ENCODE measurements around the gene SEMA6A.

Gene SEMA6A

GRCh38 chr5:116573279-116573701, 1.3 kb downstream of the SEMA6A start:
- no peak for DNase-seq (ENCODE audit: low read depth)
- TF ChIP-seq CTCF (IDR thresholded peaks at IDR 0.05; ENCODE audit: control insufficient read depth, insufficient read depth, low read depth, low read length, missing control alignments) = no peak
- H3K4me3 ChIP-seq (ENCODE audit: control insufficient read depth, low read depth, low read length) = peak overlapping the region; percentile 46

GRCh38 chr5:116572350-116573278, 2.0 kb downstream of the SEMA6A start:
- no peak for TF ChIP-seq CTCF (IDR thresholded peaks at IDR 0.05; ENCODE audit: control insufficient read depth, insufficient read depth, low read depth, low read length, missing control alignments)
- DNase-seq (ENCODE audit: low read depth) = no peak

GRCh38 chr5:116571568-116572349, 2.9 kb downstream of the SEMA6A start:
- H3K4me3 ChIP-seq (ENCODE audit: control insufficient read depth, low read depth, low read length) = no peak overlapping the region
- DNase-seq (ENCODE audit: low read depth) = no peak

More at GRCh38 chr5:116572350-116573278, 2.0 kb downstream of the SEMA6A start:
- H3K4me3 ChIP-seq (ENCODE audit: control insufficient read depth, low read depth, low read length) = peak overlapping the region; percentile 46

GRCh38 chr5:116569999-116570398, 4.6 kb downstream of the SEMA6A start:
- H3K4me3 ChIP-seq (ENCODE audit: control insufficient read depth, low read depth, low read length) = no peak overlapping the region
- DNase-seq (ENCODE audit: low read depth) = no peak
- no peak for TF ChIP-seq CTCF (IDR thresholded peaks at IDR 0.05; ENCODE audit: control insufficient read depth, insufficient read depth, low read depth, low read length, missing control alignments)

More at GRCh38 chr5:116571568-116572349, 2.9 kb downstream of the SEMA6A start:
- TF ChIP-seq CTCF (IDR thresholded peaks at IDR 0.05; ENCODE audit: control insufficient read depth, insufficient read depth, low read depth, low read length, missing control alignments) = no peak

- no peak for TF ChIP-seq CTCF (IDR thresholded peaks at IDR 0.05; ENCODE audit: control insufficient read depth, insufficient read depth, low read depth, low read length, missing control alignments)
- DNase-seq (ENCODE audit: low read depth) = no peak
- no peak overlapping the region for H3K4me3 ChIP-seq (ENCODE audit: control insufficient read depth, low read depth, low read length)
Observed at GRCh38 chr5:116567106-116567505, 7.5 kb downstream of the SEMA6A start.

GRCh38 chr5:116566251-116566650, 8.4 kb downstream of the SEMA6A start:
- no peak for TF ChIP-seq CTCF (IDR thresholded peaks at IDR 0.05; ENCODE audit: control insufficient read depth, insufficient read depth, low read depth, low read length, missing control alignments)
- no peak for DNase-seq (ENCODE audit: low read depth)
- H3K4me3 ChIP-seq (ENCODE audit: control insufficient read depth, low read depth, low read length) = no peak overlapping the region

Data from AG09309 (cell line).